MM.1S (cell line): Measurements from ENCODE around the gene TJP1.

Experiments
- DNase-seq: peaks from one replicate; pipeline ENCODE4 v3.0.0-alpha.2; 2015
- H2AFZ ChIP-seq: fragments of 300-600 bp; sonication (generic); 2 replicates; pipeline ENCODE4 v1.6.0; 2016; ENCODE audit warnings: antibody characterized with exemption, low read length
- H3F3A ChIP-seq: fragments of 300-600 bp; sonication (generic); 2 replicates; pipeline ENCODE4 v1.6.1; 2016; ENCODE audit warnings: mild to moderate bottlenecking, antibody characterized with exemption, low read length, moderate library complexity, mixed read lengths; ENCODE audit not compliant: insufficient read depth
- H3K27ac ChIP-seq: fragments of 300-600 bp; sonication (generic); 2 replicates; pipeline ENCODE4 v1.5.1; 2016; ENCODE audit warnings: mild to moderate bottlenecking, low read length
- H3K27me3 ChIP-seq: fragments of 300-600 bp; sonication (generic); replicated peaks from 2 replicates; pipeline ENCODE4 v1.6.0; 2016; ENCODE audit warnings: low read length; ENCODE audit not compliant: insufficient read depth
- H3K36me3 ChIP-seq: fragments of 300-600 bp; sonication (generic); replicated peaks from 2 replicates; pipeline ENCODE4 v1.6.1; 2016; ENCODE audit warnings: mild to moderate bottlenecking, low read length, mixed read lengths; ENCODE audit not compliant: insufficient read depth
- H3K4me1 ChIP-seq: fragments of 300-600 bp; sonication (generic); 2 replicates; pipeline ENCODE4 v1.6.1; 2016; ENCODE audit warnings: low read length, mixed read lengths
- H3K4me2 ChIP-seq: fragments of 300-600 bp; sonication (generic); 2 replicates; pipeline ENCODE4 v1.6.0; 2016; ENCODE audit warnings: low read depth, low read length
- H3K4me3 ChIP-seq: fragments of 300-600 bp; sonication (generic); 2 replicates; pipeline ENCODE4 v1.5.1; 2016; ENCODE audit warnings: low read length, mixed read lengths
- H3K79me2 ChIP-seq: fragments of 300-600 bp; sonication (generic); 2 replicates; pipeline ENCODE4 v1.6.1; 2016; ENCODE audit warnings: mixed run types, low read length, mixed read lengths
- H3K9ac ChIP-seq: fragments of 300-600 bp; sonication (generic); 2 replicates; pipeline ENCODE4 v1.6.1; 2016; ENCODE audit warnings: low read length, mixed read lengths
- H3K9me2 ChIP-seq: fragments of 300-600 bp; sonication (generic); replicated peaks from 2 replicates; pipeline ENCODE4 v1.6.1; 2016; ENCODE audit warnings: mild to moderate bottlenecking, low read length, mixed read lengths; ENCODE audit not compliant: insufficient read depth
- H3K9me3 ChIP-seq: fragments of 300-600 bp; sonication (generic); replicated peaks from 2 replicates; pipeline ENCODE4 v1.6.1; 2016; ENCODE audit warnings: mild to moderate bottlenecking, low read length, mixed read lengths; ENCODE audit not compliant: insufficient read depth
- H4K20me1 ChIP-seq: fragments of 300-600 bp; sonication (generic); 2 replicates; pipeline ENCODE4 v1.6.1; 2016; ENCODE audit warnings: mild to moderate bottlenecking, low read length, moderate library complexity, mixed read lengths; ENCODE audit not compliant: insufficient read depth
- CTCF ChIP-seq: fragments of 300-600 bp; sonication (generic); IDR thresholded peaks from 2 replicates; pipeline ENCODE4 v1.5.1; 2016; ENCODE audit warnings: antibody characterized with exemption, low read length, mixed read lengths
- EZH2 ChIP-seq: fragments of 300-600 bp; sonication (generic); optimal IDR thresholded peaks from 2 replicates; pipeline ENCODE3; 2017; ENCODE audit warnings: low read depth, mild to moderate bottlenecking, antibody characterized with exemption, low read length, mixed read lengths
- EZH2phosphoT487 ChIP-seq: fragments of 300-600 bp; sonication (generic); IDR thresholded peaks from 2 replicates; pipeline ENCODE4 v1.6.1; 2018; ENCODE audit warnings: antibody characterized with exemption, low read length

Gene TJP1

GRCh38 chr15:29849716-29850115 is 27.4 kb upstream of the TJP1 start:
- no peaks in the 10 kb centered on the region for H3K27me3 ChIP-seq
- no peaks in the 10 kb centered on the region for H3F3A ChIP-seq
- H3K9me2 ChIP-seq: no peaks in the 10 kb centered on the region
- H3K9me3 ChIP-seq: no peaks in the 10 kb centered on the region
- H2AFZ ChIP-seq: no peak overlapping the region
- no peak overlapping the region for H3K4me3 ChIP-seq
- H3K36me3 ChIP-seq: no peaks in the 10 kb centered on the region
- TF ChIP-seq EZH2 (no peak), EZH2phosphoT487 (no peak), CTCF (no peak)
- no peaks in the 10 kb centered on the region for H4K20me1 ChIP-seq
- no peaks in the 10 kb centered on the region for H3K79me2 ChIP-seq
- no peak overlapping the region for H3K9ac ChIP-seq
- H3K4me2 ChIP-seq: no peak overlapping the region
- DNase-seq: no peak
- no peaks in the 10 kb centered on the region for H3K4me1 ChIP-seq
- H3K27ac ChIP-seq: no peak overlapping the region

- Histone ChIP-seq H4K20me1 (no peaks in the 10 kb centered on the region), H3K4me1 (no peaks in the 10 kb centered on the region), H3K9ac (no peak overlapping the region), H3K27ac (no peak overlapping the region), H3K9me2 (no peaks in the 10 kb centered on the region), H3K9me3 (no peaks in the 10 kb centered on the region), H3K79me2 (no peaks in the 10 kb centered on the region), H2AFZ (no peak overlapping the region), H3F3A (no peaks in the 10 kb centered on the region), H3K27me3 (no peaks in the 10 kb centered on the region), H3K4me3 (no peak overlapping the region), H3K36me3 (no peaks in the 10 kb centered on the region), H3K4me2 (no peak overlapping the region)
- DNase-seq: no peak
- TF ChIP-seq EZH2 (no peak), EZH2phosphoT487 (no peak), CTCF (no peak)
These were observed 26.9 kb upstream of the TJP1 start for GRCh38 chr15:29849218-29849617.

- Histone ChIP-seq H3K27me3 (no peaks in the 10 kb centered on the region), H3K4me1 (no peaks in the 10 kb centered on the region), H3F3A (no peaks in the 10 kb centered on the region), H2AFZ (no peak overlapping the region), H3K9me2 (no peaks in the 10 kb centered on the region), H3K79me2 (no peaks in the 10 kb centered on the region), H3K9me3 (no peaks in the 10 kb centered on the region), H3K4me2 (no peak overlapping the region), H3K27ac (no peak overlapping the region), H3K36me3 (no peaks in the 10 kb centered on the region), H3K4me3 (no peak overlapping the region), H3K9ac (no peak overlapping the region), H4K20me1 (no peaks in the 10 kb centered on the region)
- DNase-seq: no peak
- TF ChIP-seq CTCF: no peak
These were observed 22.1 kb upstream of the TJP1 start for GRCh38 chr15:29844290-29844903.
